Gastrocnemius medialis (tissue), 4 donors: ENCODE data around the gene ST3GAL2. TPM values are rescaled to one million over a fixed set of nuclear protein-coding genes. Genes with fewer than 3 reads are reported as not detected.
"Not testable (repeated sequence)": the region's sequence is repeated elsewhere in the genome, so short reads cannot be mapped to it uniquely, and the experiment has no call there.

ENCODE experiments used
- ATAC-seq, 2 donors: fragments of 150-250 bp; one replicate each; pipeline ENCODE4 v1.9.1; 2016
- DNase-seq, 2 donors: peaks; one replicate each; pipeline ENCODE4 v3.0.0-alpha.2; 2019
- H3K27ac ChIP-seq, 4 donors: fragments of 200-600 bp; sonication (generic); 1 replicate in 1 of 4; 2 replicates in 3 of 4; pipeline ENCODE4 v1.5.1; 2016 to 2018; ENCODE audit warnings: mild to moderate bottlenecking in 2 of 4, moderate library complexity in 1 of 4
- H3K27me3 ChIP-seq, 3 donors: fragments of 200-600 bp; sonication (generic) in 2 of 3; 1 replicate in 1 of 3; 2 replicates in 2 of 3; pipeline versions ENCODE4 v1.5.1 to v1.6.0; 2016 to 2019; ENCODE audit warnings: mild to moderate bottlenecking in 1 of 3, moderate library complexity in 1 of 3
- H3K36me3 ChIP-seq, 2 donors: fragments of 200-600 bp; sonication (generic) in 1 of 2; one replicate each; pipeline ENCODE4 v1.5.1; 2017 to 2018
- H3K4me1 ChIP-seq, 2 donors: fragments of 200-600 bp; sonication (generic) in 1 of 2; one replicate each; pipeline ENCODE4 v1.5.1; 2016 to 2017; ENCODE audit warnings: mild to moderate bottlenecking in 2 of 2
- H3K4me3 ChIP-seq, 4 donors: fragments of 200-600 bp; sonication (generic) in 3 of 4; 1 replicate in 1 of 4; 2 replicates in 3 of 4; pipeline ENCODE4 v1.5.1; 2016 to 2019; ENCODE audit warnings: mild to moderate bottlenecking in 2 of 4
- H3K9me3 ChIP-seq, 3 donors: fragments of 200-600 bp; sonication (generic) in 2 of 3; 1 replicate in 1 of 3; 2 replicates in 2 of 3; pipeline ENCODE4 v1.5.1; 2016 to 2019
- CTCF ChIP-seq, 5 experiments: fragments of 450-650 bp in 3 of 5; fragments of 200-600 bp in 2 of 5; sonication (generic) in 2 of 5; IDR thresholded peaks in 4 of 5; conservative IDR thresholded peaks in 1 of 5; 1 replicate in 4 of 5; 2 replicates in 1 of 5; pipeline ENCODE4 v1.5.1; 2016 to 2019; ENCODE audit warnings: antibody characterized with exemption in 5 of 5, mild to moderate bottlenecking in 3 of 5, moderate library complexity in 3 of 5
- POLR2A ChIP-seq, 2 donors: fragments of 450-650 bp; IDR thresholded peaks; one replicate each; pipeline ENCODE4 v1.6.1; 2017; ENCODE audit warnings: antibody characterized with exemption in 2 of 2, mild to moderate bottlenecking in 2 of 2, moderate library complexity in 2 of 2
- in situ Hi-C, 4 donors: fragments of 200-750 bp; cut with MboI; loops; one replicate each; pipeline versions ENCODE4 v1.15.0 to v1.8.0; 2017; ENCODE audit warnings: low sequenced_read_pairs in 4 of 4
- intact Hi-C: fragments of 100-400 bp; cut with DNase I; formaldehyde crosslinking; loops from one replicate; pipeline ENCODE4 v1.15.1; 2023; ENCODE audit warnings: low total_unique reads
- total RNA-seq, 4 donors: library from RNA; depleted of rRNA; stranded (reverse); fragments of >200 nt; gene quantifications; one replicate each; pipeline versions ENCODE4 v1.1.0 to v1.2.3, GENCODE V29; 2016

ST3GAL2 gene
- total RNA-seq, 4 donors from 2014 or later = 12.8 to 27.7 (median 22.1) TPM

- Histone ChIP-seq H3K9me3 (no peaks in the 10 kb centered on the region), H3K4me3 (no peak overlapping the region), H3K36me3 (peaks cover 0 to 56% of the 10 kb centered on the region in 2 donors), H3K4me1 (peaks cover 7 to 12% of the 10 kb centered on the region in 2 donors), H3K27ac (peak overlapping the region; percentile 50 to 88 (median 72)), H3K27me3 (no peaks in the 10 kb centered on the region)
- DNase-seq = peak; percentile 60 to 64
- ATAC-seq = peak; percentile 65 to 87
- in situ Hi-C loops = loop anchor here in 3 of 4 donors (25.0 kb wide), 2 partner anchors 266 to 291 kb away; partner anchors contain the start of gene IL34 (in 1 of the 3)
- intact Hi-C loops = loop anchor here (2.0 to 5.0 kb wide), 2 partner anchors 101 to 282 kb away; no protein-coding TSS in a partner anchor
- TF ChIP-seq CTCF (IDR thresholded peaks at IDR 0.05 in 4 of 5, conservative IDR thresholded peaks at IDR 0.05 in 1 of 5) = no peak
- no peak for TF ChIP-seq POLR2A (IDR thresholded peaks at IDR 0.05)
Observed at GRCh38 chr16:70370924-70371323, 68.0 kb downstream of the ST3GAL2 start.

GRCh38 chr16:70370145-70370544 lies 68.8 kb downstream of the ST3GAL2 start:
- H3K27ac ChIP-seq = peak overlapping the region; percentile 50 to 88 (median 72)
- H3K4me3 ChIP-seq, H3K9me3 ChIP-seq, H3K4me1 ChIP-seq, H3K27me3 ChIP-seq: not testable (repeated sequence)
- TF ChIP-seq CTCF (IDR thresholded peaks at IDR 0.05 in 4 of 5, conservative IDR thresholded peaks at IDR 0.05 in 1 of 5) = peak; percentile 66 to 76 (median 71)
- ATAC-seq (peak; percentile 67 to 77), DNase-seq (peak in 1 of 2 donors; percentile 62)
- intact Hi-C loops = loop anchor here (2.0 to 5.0 kb wide), 2 partner anchors 102 to 283 kb away; no protein-coding TSS in a partner anchor
- peaks cover 0 to 62% of the 10 kb centered on the region in 2 donors for H3K36me3 ChIP-seq
- in situ Hi-C loops = loop anchor here in 3 of 4 donors (25.0 kb wide), 2 partner anchors 267 to 292 kb away; partner anchors contain the start of gene IL34 (in 1 of the 3)

- Histone ChIP-seq H3K27ac (peak overlapping the region in 1 of 4 donors; percentile 85), H3K36me3 (peaks cover 4 to 82% of the 10 kb centered on the region in 2 donors), H3K27me3 (no peaks in the 10 kb centered on the region), H3K4me1 (peaks cover 0 to 14% of the 10 kb centered on the region in 2 donors), H3K9me3 (no peaks in the 10 kb centered on the region), H3K4me3 (no peak overlapping the region)
- ATAC-seq = no peak
- in situ Hi-C loops (loop anchor here (10.0 to 25.0 kb wide), 3 partner anchors 273 to 298 kb away; partner anchors contain the start of gene IL34 (in 1 of the 4)), intact Hi-C loops (no loop called here)
- TF ChIP-seq POLR2A (IDR thresholded peaks at IDR 0.05) (no peak), CTCF (IDR thresholded peaks at IDR 0.05 in 4 of 5, conservative IDR thresholded peaks at IDR 0.05 in 1 of 5) (no peak)
- DNase-seq = no peak
Observed at GRCh38 chr16:70364399-70364798, 74.5 kb downstream of the ST3GAL2 start.

GRCh38 chr16:70359552-70359951 lies 79.3 kb downstream of the ST3GAL2 start:
- Histone ChIP-seq H3K4me3 (no peak overlapping the region), H3K9me3 (no peaks in the 10 kb centered on the region), H3K27ac (peak overlapping the region in 3 of 4 donors; percentile 84 to 88 (median 85)), H3K4me1 (peaks cover 0 to 14% of the 10 kb centered on the region in 2 donors), H3K36me3 (peaks cover 6 to 99% of the 10 kb centered on the region in 2 donors), H3K27me3 (no peaks in the 10 kb centered on the region)
- intact Hi-C loops = no loop called here
- in situ Hi-C loops = loop anchor here in 3 of 4 donors (25.0 kb wide), 2 partner anchors 278 to 303 kb away; partner anchors contain the start of gene IL34 (in 1 of the 3)
- no peak for ATAC-seq
- TF ChIP-seq POLR2A (IDR thresholded peaks at IDR 0.05) (no peak), CTCF (IDR thresholded peaks at IDR 0.05 in 4 of 5, conservative IDR thresholded peaks at IDR 0.05 in 1 of 5) (no peak)
- DNase-seq = no peak
